Right atrium auricular region (tissue), 2 donors: ENCODE data around the gene ASIC2. TPM values are rescaled to one million over a fixed set of nuclear protein-coding genes. Genes with fewer than 3 reads are reported as not detected.

Experiments
- DNase-seq: peaks from one replicate; pipeline ENCODE4 v3.0.0-alpha.2; 2019; ENCODE audit warnings: low spot score
- H3K27ac ChIP-seq, 2 donors: fragments of 200-600 bp; sonication (generic); 1 replicate in 1 of 2; 2 replicates in 1 of 2; pipeline ENCODE4 v1.5.1; 2016 to 2019
- H3K27me3 ChIP-seq, 2 donors: fragments of 200-600 bp; sonication (generic); one replicate each; pipeline versions ENCODE4 v1.5.1 to v1.6.0; 2017 to 2019
- H3K36me3 ChIP-seq: fragments of 200-600 bp; sonication (generic); one replicate; pipeline ENCODE4 v1.5.1; 2016
- H3K4me1 ChIP-seq, 2 donors: fragments of 200-600 bp; sonication (generic); one replicate each; pipeline versions ENCODE4 v1.5.1 to v1.6.0; 2017 to 2019
- H3K4me3 ChIP-seq, 2 donors: fragments of 200-600 bp; sonication (generic); 1 replicate in 1 of 2; 2 replicates in 1 of 2; pipeline ENCODE4 v1.5.1; 2017 to 2019; ENCODE audit warnings: mild to moderate bottlenecking in 1 of 2, moderate library complexity in 1 of 2
- H3K9me3 ChIP-seq, 2 donors: fragments of 200-600 bp; sonication (generic); one replicate each; pipeline ENCODE4 v1.5.1; 2019
- total RNA-seq, 2 donors: library from RNA; depleted of rRNA; stranded (reverse); fragments of >200 nt; gene quantifications; one replicate each; pipeline ENCODE4 v1.1.0, GENCODE V29; 2016
- TF ChIP-seq, protein P1 (sequence below), 2 donors: fragments of 200-600 bp; sonication (generic); IDR thresholded peaks; one replicate each; pipeline ENCODE4 v1.5.1; 2019; ENCODE audit warnings: antibody characterized with exemption in 2 of 2

The ASIC2 gene
- total RNA-seq, 2 donors from 2014 or later = 0.75 TPM; not detected in 1

DNA sequence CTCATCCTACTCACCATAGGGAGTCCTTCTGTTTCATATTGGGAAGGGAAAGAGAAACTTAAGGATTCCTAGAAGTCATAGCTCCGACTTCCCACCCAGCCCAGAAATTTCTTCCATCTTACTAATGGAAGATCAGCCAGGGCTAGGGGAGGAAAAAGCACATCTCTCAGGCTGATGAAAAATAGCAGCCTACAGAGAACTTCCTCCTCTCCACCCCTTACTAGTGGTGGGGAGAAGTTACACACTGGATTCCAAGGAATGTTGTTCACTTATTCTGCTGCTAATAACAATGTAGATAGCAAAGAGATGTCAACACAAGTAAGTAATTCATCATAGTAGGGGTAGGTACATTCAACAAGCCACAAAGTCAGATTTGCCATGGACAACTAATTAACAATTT lies 207.1 kb downstream of the ASIC2 start:
- Histone ChIP-seq H3K4me1 (no peaks in the 10 kb centered on the region), H3K36me3 (no peaks in the 10 kb centered on the region), H3K9me3 (no peaks in the 10 kb centered on the region), H3K4me3 (no peak overlapping the region), H3K27ac (no peak overlapping the region), H3K27me3 (no peaks in the 10 kb centered on the region)
- no peak for DNase-seq
- TF ChIP-seq, protein P1, sequence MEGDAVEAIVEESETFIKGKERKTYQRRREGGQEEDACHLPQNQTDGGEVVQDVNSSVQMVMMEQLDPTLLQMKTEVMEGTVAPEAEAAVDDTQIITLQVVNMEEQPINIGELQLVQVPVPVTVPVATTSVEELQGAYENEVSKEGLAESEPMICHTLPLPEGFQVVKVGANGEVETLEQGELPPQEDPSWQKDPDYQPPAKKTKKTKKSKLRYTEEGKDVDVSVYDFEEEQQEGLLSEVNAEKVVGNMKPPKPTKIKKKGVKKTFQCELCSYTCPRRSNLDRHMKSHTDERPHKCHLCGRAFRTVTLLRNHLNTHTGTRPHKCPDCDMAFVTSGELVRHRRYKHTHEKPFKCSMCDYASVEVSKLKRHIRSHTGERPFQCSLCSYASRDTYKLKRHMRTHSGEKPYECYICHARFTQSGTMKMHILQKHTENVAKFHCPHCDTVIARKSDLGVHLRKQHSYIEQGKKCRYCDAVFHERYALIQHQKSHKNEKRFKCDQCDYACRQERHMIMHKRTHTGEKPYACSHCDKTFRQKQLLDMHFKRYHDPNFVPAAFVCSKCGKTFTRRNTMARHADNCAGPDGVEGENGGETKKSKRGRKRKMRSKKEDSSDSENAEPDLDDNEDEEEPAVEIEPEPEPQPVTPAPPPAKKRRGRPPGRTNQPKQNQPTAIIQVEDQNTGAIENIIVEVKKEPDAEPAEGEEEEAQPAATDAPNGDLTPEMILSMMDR (IDR thresholded peaks at IDR 0.05) = no peak

DNA sequence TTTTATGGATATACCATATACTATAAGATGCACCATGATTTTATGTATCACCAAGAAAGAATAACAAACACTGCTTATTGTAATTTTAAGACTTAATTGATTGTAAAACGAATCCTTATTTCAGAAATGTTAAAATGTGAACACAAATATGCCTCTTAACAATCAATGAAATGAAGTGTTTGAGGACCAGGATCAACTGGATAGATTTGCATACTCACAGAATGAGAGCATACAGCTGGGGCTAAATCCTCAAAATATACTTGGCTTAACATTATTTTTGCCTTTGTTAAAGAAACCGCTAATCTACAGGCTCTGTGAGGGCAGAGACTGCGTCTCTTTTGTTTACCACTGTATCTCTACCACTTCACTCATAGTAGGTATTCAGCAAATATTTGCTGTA lies 207.8 kb downstream of the ASIC2 start:
- no peaks in the 10 kb centered on the region for H3K9me3 ChIP-seq
- DNase-seq = no peak
- H3K27me3 ChIP-seq = no peaks in the 10 kb centered on the region
- TF ChIP-seq, protein P1 (IDR thresholded peaks at IDR 0.05) = no peak
- H3K27ac ChIP-seq = no peak overlapping the region
- H3K4me3 ChIP-seq = no peak overlapping the region
- H3K4me1 ChIP-seq = no peaks in the 10 kb centered on the region
- H3K36me3 ChIP-seq = no peaks in the 10 kb centered on the region

DNA sequence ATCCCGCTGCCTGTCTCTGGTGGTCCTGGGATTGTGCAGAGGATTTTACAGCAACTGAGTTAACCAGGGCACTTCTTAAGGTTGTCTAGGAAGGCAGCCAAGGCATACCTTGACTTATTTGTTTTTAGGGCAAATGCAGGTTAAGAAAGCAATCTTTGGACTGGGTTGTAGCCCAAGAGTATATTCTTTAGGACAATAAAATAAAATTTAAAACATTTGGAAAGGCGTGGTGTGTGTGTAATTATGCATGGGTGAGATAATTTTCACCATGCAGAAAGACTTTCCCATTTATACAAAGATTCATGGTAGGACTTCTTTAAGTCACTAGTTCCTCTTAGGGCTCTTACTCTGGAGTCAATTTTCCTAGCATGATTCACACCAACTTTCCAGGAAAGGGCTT lies 208.3 kb downstream of the ASIC2 start:
- Histone ChIP-seq H3K4me3 (no peak overlapping the region), H3K27ac (no peak overlapping the region), H3K4me1 (no peaks in the 10 kb centered on the region), H3K9me3 (no peaks in the 10 kb centered on the region), H3K27me3 (no peaks in the 10 kb centered on the region), H3K36me3 (no peaks in the 10 kb centered on the region)
- DNase-seq = no peak
- TF ChIP-seq, protein P1 (IDR thresholded peaks at IDR 0.05) = no peak

DNA sequence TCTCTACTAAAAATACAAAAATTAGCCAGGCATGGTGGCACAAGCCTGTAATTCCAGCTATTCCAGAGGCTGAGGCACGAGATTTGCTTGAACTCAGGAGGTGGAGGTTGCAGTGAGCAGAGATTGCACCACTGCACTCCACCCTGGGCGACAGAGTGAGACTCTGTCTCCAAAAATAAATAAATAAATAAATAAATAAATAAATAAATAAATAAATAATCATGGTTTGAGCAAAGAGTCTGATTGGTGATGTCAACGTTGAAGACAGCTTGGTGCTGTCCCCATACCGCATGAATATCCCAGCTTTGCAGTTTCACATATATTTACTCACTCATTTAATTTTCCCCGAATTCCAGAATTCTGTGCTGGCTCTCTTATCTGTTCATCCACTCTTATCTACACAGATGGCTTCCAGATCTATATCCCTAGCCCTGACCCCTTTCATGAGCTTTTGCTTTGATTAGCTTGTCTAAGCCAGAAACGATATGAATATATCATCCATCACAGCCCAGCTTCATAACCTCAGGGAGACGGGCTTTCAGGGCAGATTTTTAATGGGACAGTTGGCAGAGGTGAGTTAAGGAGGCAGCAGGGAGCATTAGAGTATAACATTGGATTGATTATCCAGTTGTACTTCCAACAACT lies 210.4 kb downstream of the ASIC2 start:
- TF ChIP-seq, protein P1 (IDR thresholded peaks at IDR 0.05) = no peak
- DNase-seq = no peak
- no peaks in the 10 kb centered on the region for H3K9me3 ChIP-seq
- no peaks in the 10 kb centered on the region for H3K27me3 ChIP-seq
- no peaks in the 10 kb centered on the region for H3K4me1 ChIP-seq
- no peaks in the 10 kb centered on the region for H3K36me3 ChIP-seq
- no peak overlapping the region for H3K27ac ChIP-seq
- no peak overlapping the region for H3K4me3 ChIP-seq

DNA sequence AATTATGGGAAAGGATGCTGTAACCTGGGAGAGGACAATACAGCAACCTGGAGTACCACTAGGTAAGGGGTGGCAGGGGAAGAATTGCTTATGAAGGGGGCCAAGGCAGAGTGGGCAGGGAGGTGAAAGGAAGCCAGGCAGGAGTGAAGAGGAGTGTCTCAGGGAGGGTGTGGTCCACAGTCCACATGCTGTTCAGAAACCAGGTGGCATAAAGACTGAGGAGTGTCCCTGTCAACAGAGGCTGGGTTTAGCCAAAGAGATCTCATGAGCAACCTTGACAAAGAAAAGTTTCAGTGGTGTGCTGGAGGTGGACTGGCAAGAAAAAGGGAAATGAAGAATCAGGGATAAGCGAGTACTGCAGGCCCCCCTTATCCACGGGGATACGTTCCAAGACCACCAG lies 213.0 kb downstream of the ASIC2 start:
- DNase-seq = no peak
- Histone ChIP-seq H3K27me3 (no peaks in the 10 kb centered on the region), H3K9me3 (no peaks in the 10 kb centered on the region), H3K4me3 (no peak overlapping the region), H3K36me3 (no peaks in the 10 kb centered on the region), H3K4me1 (no peaks in the 10 kb centered on the region), H3K27ac (no peak overlapping the region)
- TF ChIP-seq, protein P1 (IDR thresholded peaks at IDR 0.05) = no peak

DNA sequence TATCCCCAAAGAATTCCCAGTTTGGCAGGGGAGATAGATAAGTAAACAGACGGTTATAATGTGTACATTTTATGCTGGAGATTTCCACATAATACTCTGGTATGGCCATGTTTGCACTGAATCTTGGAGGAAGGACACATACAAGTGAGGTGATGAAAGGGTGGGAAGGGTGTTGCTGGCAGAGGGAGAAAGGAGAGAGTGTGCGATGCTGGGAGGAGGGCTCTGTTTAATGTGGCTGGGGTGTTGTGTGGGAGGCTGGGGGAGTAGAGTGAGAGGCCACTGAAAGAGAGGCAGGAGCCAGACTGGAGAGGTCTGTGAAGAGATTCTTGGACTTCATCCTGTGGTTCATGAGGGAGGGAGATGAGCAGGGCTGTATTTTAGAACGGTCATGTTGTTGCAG lies 213.9 kb downstream of the ASIC2 start:
- Histone ChIP-seq H3K9me3 (no peaks in the 10 kb centered on the region), H3K27ac (no peak overlapping the region), H3K4me3 (no peak overlapping the region), H3K27me3 (no peaks in the 10 kb centered on the region), H3K36me3 (no peaks in the 10 kb centered on the region), H3K4me1 (no peaks in the 10 kb centered on the region)
- TF ChIP-seq, protein P1 (IDR thresholded peaks at IDR 0.05) = no peak
- no peak for DNase-seq
